Spleen (tissue), 11 donors: ENCODE measurements around the gene SEC24A. TPM values are rescaled to one million over a fixed set of nuclear protein-coding genes. Genes with fewer than 3 reads are reported as not detected.
"Not testable (repeated sequence)": the region's sequence is repeated elsewhere in the genome, so short reads cannot be mapped to it uniquely, and the experiment has no call there.

Experiments
- DNase-seq: peaks from one replicate; pipeline ENCODE4 v3.0.0-alpha.2; 2020
- H3K27ac ChIP-seq, 8 donors: fragments of 200-600 bp; sonication (generic) in 7 of 8; 1 replicate in 4 of 8; 2 replicates in 4 of 8; pipeline versions ENCODE4 v1.5.0 to v1.8.0; 2016 to 2021; ENCODE audit warnings: inconsistent platforms in 4 of 8, mild to moderate bottlenecking in 4 of 8, moderate library complexity in 1 of 8
- H3K27me3 ChIP-seq, 7 donors: fragments of 200-600 bp; sonication (generic) in 6 of 7; replicated peaks in 1 of 7; 1 replicate in 4 of 7; 2 replicates in 3 of 7; pipeline versions ENCODE4 v1.5.0 to v1.8.0; 2016 to 2021; ENCODE audit warnings: inconsistent platforms in 3 of 7, mild to moderate bottlenecking in 1 of 7
- H3K36me3 ChIP-seq, 6 donors: fragments of 200-600 bp; sonication (generic) in 5 of 6; 1 replicate in 4 of 6; 2 replicates in 2 of 6; pipeline versions ENCODE4 v1.5.0 to v1.8.0; 2016 to 2021; ENCODE audit warnings: inconsistent platforms in 2 of 6
- H3K4me1 ChIP-seq, 6 donors: fragments of 200-600 bp; sonication (generic) in 5 of 6; 1 replicate in 3 of 6; 2 replicates in 3 of 6; pipeline versions ENCODE4 v1.5.0 to v1.8.0; 2016 to 2021; ENCODE audit warnings: inconsistent platforms in 3 of 6
- H3K4me3 ChIP-seq, 8 donors: fragments of 200-600 bp; sonication (generic) in 7 of 8; 1 replicate in 4 of 8; 2 replicates in 4 of 8; pipeline versions ENCODE4 v1.5.0 to v1.8.0; 2016 to 2021; ENCODE audit warnings: inconsistent platforms in 4 of 8, mild to moderate bottlenecking in 4 of 8, moderate library complexity in 2 of 8
- H3K9me3 ChIP-seq, 8 donors: fragments of 200-600 bp; sonication (generic) in 7 of 8; 1 replicate in 4 of 8; 2 replicates in 4 of 8; pipeline versions ENCODE4 v1.5.0 to v1.8.0; 2016 to 2021; ENCODE audit warnings: inconsistent platforms in 4 of 8
- CTCF ChIP-seq, 11 experiments: fragments of 200-600 bp in 7 of 11; fragments of 450-650 bp in 4 of 11; sonication (generic) in 4 of 11; IDR thresholded peaks in 8 of 11; conservative IDR thresholded peaks in 3 of 11; 1 replicate in 7 of 11; 2 replicates in 4 of 11; pipeline versions ENCODE4 v1.4.0 to v1.8.0; 2016 to 2021; ENCODE audit warnings: antibody characterized with exemption in 11 of 11, inconsistent platforms in 4 of 11, mild to moderate bottlenecking in 1 of 11
- POLR2A ChIP-seq, 3 donors: fragments of 450-650 bp; IDR thresholded peaks; one replicate each; pipeline ENCODE4 v1.5.1; 2017; ENCODE audit warnings: antibody characterized with exemption in 3 of 3, mild to moderate bottlenecking in 1 of 3
- POLR2AphosphoS5 ChIP-seq, 3 donors: sonication (generic); formaldehyde crosslinking; IDR thresholded peaks; one replicate each; pipeline ENCODE4 v1.5.1; 2017; ENCODE audit warnings: antibody characterized with exemption in 3 of 3
- WGBS, 5 donors: extraction: QIAGEN DNeasy Blood & Tissue Kit in 3 of 5; methylation state at CpG; one replicate each; pipeline versions ENCODE4 v1.1.5 to v1.1.7; 2013 to 2018; 5-methylcytosine and 5-hydroxymethylcytosine counted together
- intact Hi-C: fragments of 100-400 bp; cut with DNase I; formaldehyde crosslinking; loops from one replicate; pipeline ENCODE4 v1.15.0; 2023; ENCODE audit warnings: low total_unique reads
- polyA plus RNA-seq, 3 donors: library from polyadenylated mRNA; stranded (reverse); fragments of 200-250 nt; gene quantifications; one replicate each; pipeline ENCODE4 v1.2.1, GENCODE V29; 2013
- total RNA-seq, 7 donors: library from RNA; depleted of rRNA in 3 of 7; stranded (reverse); fragments of >200 nt in 3 of 7; fragmentation: NEBNext Ultra II Directional in 4 of 7; extraction: Animal tissue kit (Norgen Biotek cat#: 25700) in 4 of 7; gene quantifications; one replicate each; pipeline versions ENCODE4 v1.1.0 to v1.2.1, GENCODE V29; 2016 to 2021
- donor health status: healthy with polysubstance abuse.
- donor health status: DM: no; HTN: no; CAD: no; lungs with moderate emphysema.
- donor health status: DM: no; HTN: no; CAD: no.
- donor health status: Bipolar disorder and iron deficiency.
- donor health status: healthy.
- donor health status: DM: no; HTN: no; CAD: no.
- donor health status: DM: yes; HTN: yes; CAD: no.

Gene SEC24A
- total and polyA plus RNA-seq, 10 donors: 2.3 to 36.3 (median 25.1) TPM

GRCh38 chr5:134742134-134742533, 93.5 kb downstream of the SEC24A start:
- no peak for DNase-seq

DNA sequence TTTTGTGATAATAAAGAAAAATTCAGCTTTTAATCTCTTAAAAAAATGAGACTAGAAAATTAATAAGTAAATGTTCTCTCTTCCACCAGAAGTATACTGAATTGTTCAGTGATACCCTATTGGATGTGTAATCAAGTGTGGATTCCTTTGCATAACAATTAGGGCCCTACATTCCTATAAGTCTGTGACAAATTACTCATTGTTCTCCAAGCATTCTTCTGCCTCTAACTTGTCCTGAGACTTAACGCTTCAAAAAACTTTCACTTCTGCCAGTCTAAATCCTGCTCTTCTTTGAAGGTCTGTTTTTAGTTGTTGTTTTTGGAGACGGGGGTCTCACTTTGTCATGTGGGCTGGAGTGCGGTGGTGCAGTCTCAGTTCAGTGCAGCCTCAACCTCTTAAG, 100.8 kb downstream of the SEC24A start:
- no peaks in the 10 kb centered on the region for H3K27me3 ChIP-seq
- H3K27ac ChIP-seq: no peak overlapping the region
- no peak overlapping the region for H3K4me3 ChIP-seq
- H3K4me1 ChIP-seq: no peaks in the 10 kb centered on the region
- WGBS, 5 donors: 78 to 83% (median 79%) methylated on average over 3 of the region's 3 CpGs
- peaks cover 0 to 51% (median 13%) of the 10 kb centered on the region in 6 donors for H3K36me3 ChIP-seq
- no peak for TF ChIP-seq POLR2AphosphoS5 (IDR thresholded peaks at IDR 0.05)
- no peak for TF ChIP-seq POLR2A (IDR thresholded peaks at IDR 0.05)
- no peak for TF ChIP-seq CTCF (IDR thresholded peaks at IDR 0.05 in 8 of 11, conservative IDR thresholded peaks at IDR 0.05 in 3 of 11)
- no peaks in the 10 kb centered on the region for H3K9me3 ChIP-seq
- intact Hi-C loops: no loop called here
- no peak for DNase-seq

More at GRCh38 chr5:134742134-134742533, 93.5 kb downstream of the SEC24A start:
- no peaks in the 10 kb centered on the region for H3K27me3 ChIP-seq
- no peak for TF ChIP-seq POLR2AphosphoS5 (IDR thresholded peaks at IDR 0.05)
- no peak for TF ChIP-seq POLR2A (IDR thresholded peaks at IDR 0.05)
- TF ChIP-seq CTCF (IDR thresholded peaks at IDR 0.05 in 8 of 11, conservative IDR thresholded peaks at IDR 0.05 in 3 of 11): no peak
- no peak overlapping the region for H3K27ac ChIP-seq
- WGBS, 5 donors: 93 to 98% (median 96%) methylated on average over 2 of the region's 2 CpGs
- H3K36me3 ChIP-seq: peaks cover 0 to 53% (median 5%) of the 10 kb centered on the region in 6 donors
- no peaks in the 10 kb centered on the region for H3K9me3 ChIP-seq
- intact Hi-C loops: no loop called here
- no peak overlapping the region for H3K4me3 ChIP-seq
- peaks cover 8 to 47% (median 30%) of the 10 kb centered on the region in 6 donors for H3K4me1 ChIP-seq

DNA sequence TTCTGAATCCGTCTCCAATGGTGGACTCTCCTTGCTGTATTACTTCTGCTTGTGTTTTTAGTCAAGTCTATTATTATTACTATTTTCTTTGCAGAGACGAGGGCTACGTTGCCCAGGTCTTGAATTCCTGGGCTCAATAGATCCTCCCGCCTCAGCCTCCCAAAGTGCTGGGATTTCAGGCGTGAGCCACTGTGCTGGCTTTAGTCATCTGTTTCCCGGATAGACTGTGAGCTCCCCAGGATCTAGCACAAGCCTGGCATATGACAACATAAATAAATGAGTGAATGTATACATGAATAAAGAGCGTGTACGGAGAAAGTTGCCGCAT, 109.6 kb downstream of the SEC24A start:
- no peak for DNase-seq
- H3K27me3 ChIP-seq: no peaks in the 10 kb centered on the region
- H3K36me3 ChIP-seq: peaks cover 0 to 1% (median 0%) of the 10 kb centered on the region in 6 donors
- WGBS, 5 donors: 19 to 28% (median 22%) methylated on average over 9 of the region's 9 CpGs
- peak overlapping the region; percentile 58 to 92 (median 83) for H3K27ac ChIP-seq
- H3K4me1 ChIP-seq: peaks cover 13 to 52% (median 41%) of the 10 kb centered on the region in 6 donors
- no peaks in the 10 kb centered on the region for H3K9me3 ChIP-seq
- H3K4me3 ChIP-seq: peak overlapping the region; percentile 80 to 99 (median 96)
- TF ChIP-seq POLR2AphosphoS5 (IDR thresholded peaks at IDR 0.05): no peak
- TF ChIP-seq CTCF (IDR thresholded peaks at IDR 0.05 in 8 of 11, conservative IDR thresholded peaks at IDR 0.05 in 3 of 11): no peak
- no peak for TF ChIP-seq POLR2A (IDR thresholded peaks at IDR 0.05)
- intact Hi-C loops: no loop called here

GRCh38 chr5:134758504-134759341, 110.1 kb downstream of the SEC24A start, which contains the start of gene DDX46:
Gene DDX46 (plus strand): TSS chr5:134758779. CDS start chr5:134758939, 160 bp downstream.
- Histone ChIP-seq H3K36me3 (peaks cover 0 to 7% (median 1%) of the 10 kb centered on the region in 6 donors), H3K27ac (peak within 1 kb of the TSS; percentile 58 to 92 (median 83)), H3K27me3 (no peaks in the 10 kb centered on the region), H3K9me3 (no peaks in the 10 kb centered on the region), H3K4me1 (peaks cover 13 to 58% (median 45%) of the 10 kb centered on the region in 6 donors), H3K4me3 (peak within 1 kb of the TSS; percentile 80 to 99 (median 96))
- peak; percentile 41 to 96 (median 83) for TF ChIP-seq CTCF (IDR thresholded peaks at IDR 0.05 in 8 of 11, conservative IDR thresholded peaks at IDR 0.05 in 3 of 11)
- TF ChIP-seq POLR2AphosphoS5 (IDR thresholded peaks at IDR 0.05): peak; percentile 93 to 96 (median 93)
- peak in 1 of 3 donors; percentile 35 for TF ChIP-seq POLR2A (IDR thresholded peaks at IDR 0.05)
- intact Hi-C loops: no loop called here
- DNase-seq: peak; percentile 99
- 0 to 1% (median 0%) methylated on average over 49 to 73 of the region's 73 CpGs for WGBS, 5 donors

DNA sequence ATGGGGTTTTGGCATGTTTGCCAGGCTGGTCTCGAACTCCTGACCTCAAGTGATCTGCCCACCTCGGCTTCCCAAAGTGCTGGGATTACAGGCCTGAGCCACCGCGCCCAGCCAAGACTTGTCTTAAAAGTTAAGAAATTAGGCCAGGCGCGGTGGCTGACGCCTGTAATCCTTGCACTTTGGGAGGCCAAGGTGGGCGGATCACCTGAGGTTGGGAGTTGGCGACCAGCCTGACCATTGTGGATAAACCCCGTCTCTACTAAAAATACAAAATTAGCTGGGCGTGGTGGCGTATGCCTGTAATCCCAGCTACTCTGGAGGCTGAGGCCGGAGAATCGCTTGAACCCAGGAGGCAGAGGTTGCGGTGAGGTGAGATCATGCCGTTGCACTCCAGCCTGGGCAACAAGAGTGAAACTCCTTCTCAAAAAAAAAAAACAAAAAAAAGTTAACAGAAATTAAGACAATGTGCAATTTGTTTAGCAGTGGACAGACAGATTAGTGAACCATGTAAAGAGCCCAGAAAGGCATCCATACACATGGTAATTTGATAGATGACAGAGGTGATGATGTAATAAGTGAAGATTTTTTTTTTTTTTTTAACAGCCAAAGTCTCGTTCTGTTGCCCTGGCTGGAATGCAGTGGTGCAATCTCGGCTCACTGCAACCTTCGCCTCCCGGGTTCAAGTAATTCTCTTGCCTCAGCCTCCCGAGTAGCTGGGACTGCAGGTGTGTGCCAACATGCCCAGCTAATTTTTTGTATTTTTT, 119.1 kb downstream of the SEC24A start:
- H3K27ac ChIP-seq, intact Hi-C loops, H3K9me3 ChIP-seq, DNase-seq, H3K27me3 ChIP-seq, H3K4me3 ChIP-seq: not testable (repeated sequence)
- Histone ChIP-seq H3K36me3 (peaks cover 0 to 97% (median 88%) of the 10 kb centered on the region in 6 donors), H3K4me1 (peaks cover 0 to 10% (median 6%) of the 10 kb centered on the region in 6 donors)
- WGBS, 5 donors: 87 to 97% (median 92%) methylated on average over 21 of the region's 21 CpGs
